ENCODE data around the gene TH.

Gene TH

GRCh38 chr11:2212411-2213251, 41.0 kb upstream of the TH start:
- Histone ChIP-seq H3K27me3 (ENCODE audit: insufficient read depth, low read depth) (peaks cover 82% of the 10 kb centered on the region), H3K4me2 (no peak overlapping the region), H3K79me2 (ENCODE audit: insufficient read depth, low read depth) (no peaks in the 10 kb centered on the region), H3K4me1 (ENCODE audit: low read depth, poor library complexity, severe bottlenecking) (no peaks in the 10 kb centered on the region), H3K27ac (no peak overlapping the region), H3K9ac (no peak overlapping the region), H3K36me3 (ENCODE audit: insufficient read depth) (no peaks in the 10 kb centered on the region), H4K20me1 (ENCODE audit: insufficient read depth) (no peaks in the 10 kb centered on the region), H2AFZ (ENCODE audit: low read depth) (no peak overlapping the region), H3K4me3 (IDR thresholded peaks at IDR 0.05; ENCODE audit: insufficient read depth, low read depth, low read length) (no peak overlapping the region)
- no peak for TF ChIP-seq CTCF (conservative IDR thresholded peaks at IDR 0.05; ENCODE audit: low read depth, low read length)

GRCh38 chr11:2211113-2211971, 39.7 kb upstream of the TH start:
- H3K9ac ChIP-seq = no peak overlapping the region
- H3K79me2 ChIP-seq (ENCODE audit: insufficient read depth, low read depth) = no peaks in the 10 kb centered on the region
- no peaks in the 10 kb centered on the region for H3K36me3 ChIP-seq (ENCODE audit: insufficient read depth)
- H3K27me3 ChIP-seq (ENCODE audit: insufficient read depth, low read depth) = peaks cover 80% of the 10 kb centered on the region
- no peak overlapping the region for H3K27ac ChIP-seq
- H2AFZ ChIP-seq (ENCODE audit: low read depth) = no peak overlapping the region
- no peak for TF ChIP-seq CTCF (conservative IDR thresholded peaks at IDR 0.05; ENCODE audit: low read depth, low read length)
- no peaks in the 10 kb centered on the region for H4K20me1 ChIP-seq (ENCODE audit: insufficient read depth)
- no peak overlapping the region for H3K4me3 ChIP-seq (IDR thresholded peaks at IDR 0.05; ENCODE audit: insufficient read depth, low read depth, low read length)
- H3K4me1 ChIP-seq (ENCODE audit: low read depth, poor library complexity, severe bottlenecking) = no peaks in the 10 kb centered on the region
- no peak overlapping the region for H3K4me2 ChIP-seq

GRCh38 chr11:2210366-2211112, 38.9 kb upstream of the TH start:
- Histone ChIP-seq H2AFZ (ENCODE audit: low read depth) (no peak overlapping the region), H3K9ac (no peak overlapping the region), H3K4me1 (ENCODE audit: low read depth, poor library complexity, severe bottlenecking) (no peaks in the 10 kb centered on the region), H4K20me1 (ENCODE audit: insufficient read depth) (no peaks in the 10 kb centered on the region), H3K79me2 (ENCODE audit: insufficient read depth, low read depth) (no peaks in the 10 kb centered on the region), H3K4me3 (IDR thresholded peaks at IDR 0.05; ENCODE audit: insufficient read depth, low read depth, low read length) (no peak overlapping the region), H3K27ac (no peak overlapping the region), H3K4me2 (no peak overlapping the region), H3K27me3 (ENCODE audit: insufficient read depth, low read depth) (peaks cover 79% of the 10 kb centered on the region), H3K36me3 (ENCODE audit: insufficient read depth) (no peaks in the 10 kb centered on the region)
- no peak for TF ChIP-seq CTCF (conservative IDR thresholded peaks at IDR 0.05; ENCODE audit: low read depth, low read length)

- no peak for TF ChIP-seq CTCF (conservative IDR thresholded peaks at IDR 0.05; ENCODE audit: low read depth, low read length)
- Histone ChIP-seq H3K79me2 (ENCODE audit: insufficient read depth, low read depth) (no peaks in the 10 kb centered on the region), H3K4me1 (ENCODE audit: low read depth, poor library complexity, severe bottlenecking) (no peaks in the 10 kb centered on the region), H3K36me3 (ENCODE audit: insufficient read depth) (no peaks in the 10 kb centered on the region), H4K20me1 (ENCODE audit: insufficient read depth) (no peaks in the 10 kb centered on the region), H3K27me3 (ENCODE audit: insufficient read depth, low read depth) (peaks cover 74% of the 10 kb centered on the region), H3K4me3 (IDR thresholded peaks at IDR 0.05; ENCODE audit: insufficient read depth, low read depth, low read length) (no peak overlapping the region), H2AFZ (ENCODE audit: low read depth) (no peak overlapping the region), H3K4me2 (no peak overlapping the region), H3K27ac (no peak overlapping the region), H3K9ac (no peak overlapping the region)
Observed at GRCh38 chr11:2209900-2210321, 38.3 kb upstream of the TH start.

Measured in KMS-11 (cell line).